A549 treated with AZD2906 at 1 μM for 4 hours (cell line): Measurements from ENCODE around the gene VSIG2. TPM values are rescaled to one million over a fixed set of nuclear protein-coding genes. Genes with fewer than 3 reads are reported as not detected.

ENCODE experiments used
- total RNA-seq: library from RNA; stranded (reverse); fragments of 200-300 nt; extraction: Qiagen RNA extraction; gene quantifications from 5 replicates; pipeline ENCODE4 v1.2.3, GENCODE V29; 2022

The VSIG2 gene, protein sequence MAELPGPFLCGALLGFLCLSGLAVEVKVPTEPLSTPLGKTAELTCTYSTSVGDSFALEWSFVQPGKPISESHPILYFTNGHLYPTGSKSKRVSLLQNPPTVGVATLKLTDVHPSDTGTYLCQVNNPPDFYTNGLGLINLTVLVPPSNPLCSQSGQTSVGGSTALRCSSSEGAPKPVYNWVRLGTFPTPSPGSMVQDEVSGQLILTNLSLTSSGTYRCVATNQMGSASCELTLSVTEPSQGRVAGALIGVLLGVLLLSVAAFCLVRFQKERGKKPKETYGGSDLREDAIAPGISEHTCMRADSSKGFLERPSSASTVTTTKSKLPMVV
- 0.08 TPM in 1 of 5 replicates, not detected in the others for total RNA-seq

GRCh38 chr11:124751741-124752470 lies at the start of gene VSIG2:
VSIG2 (minus strand) TSS chr11:124752255; CDS start chr11:124752137, 118 bp downstream.

DNA sequence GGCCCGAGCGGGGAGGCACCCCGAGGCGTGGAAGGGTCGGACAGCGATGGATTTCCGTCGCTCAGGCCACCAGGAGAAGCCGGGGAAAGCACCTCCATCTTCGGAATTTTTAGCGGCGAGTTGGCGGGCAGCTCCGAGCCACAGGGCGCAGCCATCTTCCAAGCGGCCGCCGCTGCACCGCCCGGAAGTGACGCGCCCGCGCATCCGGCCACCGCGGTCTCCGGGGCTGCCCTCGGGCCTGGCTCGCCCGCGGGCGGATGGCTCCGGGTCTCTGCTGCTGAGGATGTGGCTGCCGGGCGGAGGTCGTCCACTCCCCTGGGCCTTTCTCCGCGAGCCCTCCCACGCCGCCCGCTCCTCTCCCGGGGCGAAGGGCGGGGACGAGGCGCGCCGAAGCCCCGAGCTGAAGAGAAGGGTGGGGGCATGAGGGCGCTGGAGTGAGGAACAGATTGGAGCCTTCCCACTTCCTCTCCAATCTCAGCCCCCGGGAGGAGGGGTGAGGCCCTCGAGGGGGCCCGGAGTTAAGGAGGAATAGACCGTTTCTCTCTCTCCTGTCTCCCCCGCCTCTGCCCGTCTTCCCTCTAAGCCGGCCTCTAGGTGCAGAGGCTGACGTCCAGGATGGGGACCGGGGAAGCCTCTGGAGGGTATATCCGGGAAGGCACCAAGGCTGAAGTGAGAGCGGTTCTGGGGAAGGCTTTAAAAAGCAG lies 48.3 kb upstream of the VSIG2 start, which contains the start of gene MSANTD2:
MSANTD2 (minus strand) TSS at position 181 of the 704 bp plus-strand sequence; CDS start at position 155, 26 bp downstream.

GRCh38 chr11:124762105-124762623 lies 10.1 kb upstream of the VSIG2 start, which contains the start of gene ESAM:
ESAM (minus strand) TSS chr11:124762290; CDS start chr11:124762154, 136 bp downstream.

GRCh38 chr11:124739479-124740276 lies 12.4 kb downstream of the VSIG2 start, which contains the start of gene NRGN:
NRGN (plus strand) TSS chr11:124739942; CDS start chr11:124740085, 143 bp downstream.

Other genes starting within 250 kb of the VSIG2 start
- not detected in 5 replicates for gene OR8B12, start 208.6 kb downstream of the VSIG2 start, total RNA-seq
- not detected in 5 replicates for gene OR8A1, start 182.3 kb downstream of the VSIG2 start, total RNA-seq
- gene PANX3, start 140.8 kb downstream of the VSIG2 start, total RNA-seq: not detected in 5 replicates
- gene TBRG1, start 129.4 kb downstream of the VSIG2 start, total RNA-seq: 14.8 to 17.1 TPM (median 15.2 TPM) in 5 replicates
- gene SIAE, start 78.5 kb downstream of the VSIG2 start, total RNA-seq: 12.8 to 15.0 TPM (median 14.6 TPM) in 5 replicates
- 16.2 to 28.7 TPM (median 17.9 TPM) in 5 replicates for gene SPA17, start 78.4 kb downstream of the VSIG2 start, total RNA-seq
- gene NRGN, start 12.3 kb downstream of the VSIG2 start, total RNA-seq: 6.2 to 11.3 TPM (median 11.0 TPM) in 5 replicates
- 9.1 to 14.6 TPM (median 12.8 TPM) in 5 replicates for gene ESAM, start 10.0 kb upstream of the VSIG2 start, total RNA-seq
- 4.8 to 5.8 TPM (median 5.3 TPM) in 5 replicates for gene MSANTD2, start 48.2 kb upstream of the VSIG2 start, total RNA-seq
- gene ROBO3, start 113.2 kb upstream of the VSIG2 start, total RNA-seq: 2.3 to 3.4 TPM (median 2.7 TPM) in 5 replicates
- not detected in 5 replicates for gene ROBO4, start 145.6 kb upstream of the VSIG2 start, total RNA-seq
- gene HEPN1, start 167.0 kb upstream of the VSIG2 start, total RNA-seq: not detected in 5 replicates
- not detected in 5 replicates for gene HEPACAM, start 183.8 kb upstream of the VSIG2 start, total RNA-seq
- gene CCDC15, start 201.9 kb upstream of the VSIG2 start, total RNA-seq: 0.41 to 0.62 TPM (median 0.53 TPM) in 5 replicates